ENCODE measurements around the gene RASSF4. TPM values are rescaled to one million over a fixed set of nuclear protein-coding genes. Genes with fewer than 3 reads are reported as not detected.
A peak's percentile ranks its signal among the peaks of the same experiment; 100 is the strongest.

The RASSF4 gene
- total and polyA plus RNA-seq, 3 donors from 2014 or later: 28.2 to 68.1 (median 53.1) TPM

DNA sequence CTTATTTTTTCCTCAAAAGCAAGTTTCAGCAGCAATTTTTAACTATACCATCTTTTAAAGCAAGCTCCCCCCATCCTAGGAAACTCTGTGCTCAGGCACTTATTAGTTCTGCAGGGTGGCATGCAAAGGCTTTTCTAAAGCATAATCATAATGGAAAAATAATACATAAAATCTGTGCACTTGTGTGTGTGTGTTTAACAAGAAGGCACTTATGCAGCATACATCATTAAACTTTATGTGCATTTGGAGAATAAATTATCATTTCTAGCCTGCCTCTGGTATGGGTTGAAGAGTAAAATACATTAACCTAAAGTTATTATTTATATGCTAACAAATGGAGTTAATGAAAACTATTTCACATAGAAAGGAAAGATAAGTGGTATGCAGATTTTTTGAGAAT lies 5.6 kb upstream of the RASSF4 start:
- TF ChIP-seq POLR2A (IDR thresholded peaks at IDR 0.05): no peak
- TF ChIP-seq, protein P1, sequence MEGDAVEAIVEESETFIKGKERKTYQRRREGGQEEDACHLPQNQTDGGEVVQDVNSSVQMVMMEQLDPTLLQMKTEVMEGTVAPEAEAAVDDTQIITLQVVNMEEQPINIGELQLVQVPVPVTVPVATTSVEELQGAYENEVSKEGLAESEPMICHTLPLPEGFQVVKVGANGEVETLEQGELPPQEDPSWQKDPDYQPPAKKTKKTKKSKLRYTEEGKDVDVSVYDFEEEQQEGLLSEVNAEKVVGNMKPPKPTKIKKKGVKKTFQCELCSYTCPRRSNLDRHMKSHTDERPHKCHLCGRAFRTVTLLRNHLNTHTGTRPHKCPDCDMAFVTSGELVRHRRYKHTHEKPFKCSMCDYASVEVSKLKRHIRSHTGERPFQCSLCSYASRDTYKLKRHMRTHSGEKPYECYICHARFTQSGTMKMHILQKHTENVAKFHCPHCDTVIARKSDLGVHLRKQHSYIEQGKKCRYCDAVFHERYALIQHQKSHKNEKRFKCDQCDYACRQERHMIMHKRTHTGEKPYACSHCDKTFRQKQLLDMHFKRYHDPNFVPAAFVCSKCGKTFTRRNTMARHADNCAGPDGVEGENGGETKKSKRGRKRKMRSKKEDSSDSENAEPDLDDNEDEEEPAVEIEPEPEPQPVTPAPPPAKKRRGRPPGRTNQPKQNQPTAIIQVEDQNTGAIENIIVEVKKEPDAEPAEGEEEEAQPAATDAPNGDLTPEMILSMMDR (IDR thresholded peaks at IDR 0.05): no peak
- DNase-seq: no peak
- Histone ChIP-seq H3K36me3 (ENCODE audit: low read depth, missing control alignments) (no peaks in the 10 kb centered on the region), H3K27ac (no peak overlapping the region), H3K4me3 (no peak overlapping the region), H3K27me3 (no peaks in the 10 kb centered on the region), H3K4me1 (peaks cover 18% of the 10 kb centered on the region), H3K9me3 (no peaks in the 10 kb centered on the region)
- intact Hi-C loops (cut with DNase I; ENCODE audit: low total_unique reads): no loop called here

DNA sequence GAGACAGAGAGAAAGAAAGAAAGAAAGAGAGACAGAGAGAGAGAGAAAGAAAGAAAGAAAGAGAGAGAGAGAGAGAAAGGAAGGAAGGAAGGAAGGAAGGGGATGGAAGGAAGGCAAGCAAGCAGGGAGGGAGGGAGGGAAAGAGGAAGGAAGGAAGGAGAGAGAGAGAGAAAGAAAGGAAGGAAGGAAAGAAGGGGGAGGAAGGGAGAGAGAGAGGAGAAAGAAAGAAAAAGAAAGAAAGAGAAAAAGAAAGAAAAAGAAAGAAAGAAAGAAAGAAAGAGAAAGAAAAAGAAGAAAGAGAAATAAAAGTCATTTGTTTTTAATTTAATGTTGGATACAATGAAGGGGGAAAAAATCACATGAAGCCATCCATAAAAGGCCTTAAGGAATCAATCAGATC lies 4.6 kb upstream of the RASSF4 start:
- H3K9me3 ChIP-seq: no peaks in the 10 kb centered on the region
- H3K36me3 ChIP-seq (ENCODE audit: low read depth, missing control alignments): no peaks in the 10 kb centered on the region
- intact Hi-C loops (cut with DNase I; ENCODE audit: low total_unique reads): no loop called here
- TF ChIP-seq, protein P1 (IDR thresholded peaks at IDR 0.05): no peak
- TF ChIP-seq POLR2A (IDR thresholded peaks at IDR 0.05): no peak
- no peak overlapping the region for H3K27ac ChIP-seq
- H3K4me1 ChIP-seq: peaks cover 18% of the 10 kb centered on the region
- DNase-seq: no peak
- H3K4me3 ChIP-seq: no peak overlapping the region
- H3K27me3 ChIP-seq: no peaks in the 10 kb centered on the region

DNA sequence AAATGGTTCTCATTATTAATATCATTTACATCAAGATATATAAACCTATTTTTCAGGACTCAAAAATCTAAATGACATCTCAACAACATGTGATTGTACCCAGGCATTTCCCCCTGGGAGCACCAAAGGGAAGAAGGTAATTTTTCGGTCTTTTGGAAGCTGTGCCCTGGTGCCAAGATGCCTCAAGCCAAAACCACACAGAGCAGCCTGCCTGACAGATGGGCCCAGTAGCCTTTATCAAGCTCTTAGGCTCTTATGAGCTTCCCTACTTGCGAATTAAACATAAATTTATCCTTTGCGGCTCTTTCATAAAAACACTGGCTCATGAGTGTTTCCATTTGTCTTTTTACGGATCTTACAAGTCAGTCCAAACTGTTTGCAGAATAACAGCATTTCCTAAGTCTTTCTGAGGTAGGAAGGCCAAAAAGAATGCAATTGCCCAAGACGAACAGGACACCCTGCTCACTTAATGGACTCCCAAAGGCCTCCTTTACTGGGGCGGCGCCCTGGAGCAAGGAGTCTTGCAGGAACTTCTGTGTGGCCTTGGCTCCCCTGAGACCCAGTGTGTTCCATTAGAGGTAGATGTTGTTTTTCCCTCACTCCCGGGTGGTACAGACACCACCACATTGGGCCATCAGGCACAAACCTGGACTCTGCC lies 4.1 kb upstream of the RASSF4 start:
- Histone ChIP-seq H3K4me3 (no peak overlapping the region), H3K36me3 (ENCODE audit: low read depth, missing control alignments) (no peaks in the 10 kb centered on the region), H3K9me3 (no peaks in the 10 kb centered on the region), H3K4me1 (peaks cover 18% of the 10 kb centered on the region), H3K27ac (peak overlapping the region; percentile 47 to 83), H3K27me3 (no peaks in the 10 kb centered on the region)
- WGBS, 2 donors: 70 to 76% methylated on average over 8 of the region's 8 CpGs
- intact Hi-C loops (cut with DNase I; ENCODE audit: low total_unique reads): no loop called here
- TF ChIP-seq, protein P1 (IDR thresholded peaks at IDR 0.05): no peak
- TF ChIP-seq POLR2A (IDR thresholded peaks at IDR 0.05): no peak
- DNase-seq: peak; percentile 65

DNA sequence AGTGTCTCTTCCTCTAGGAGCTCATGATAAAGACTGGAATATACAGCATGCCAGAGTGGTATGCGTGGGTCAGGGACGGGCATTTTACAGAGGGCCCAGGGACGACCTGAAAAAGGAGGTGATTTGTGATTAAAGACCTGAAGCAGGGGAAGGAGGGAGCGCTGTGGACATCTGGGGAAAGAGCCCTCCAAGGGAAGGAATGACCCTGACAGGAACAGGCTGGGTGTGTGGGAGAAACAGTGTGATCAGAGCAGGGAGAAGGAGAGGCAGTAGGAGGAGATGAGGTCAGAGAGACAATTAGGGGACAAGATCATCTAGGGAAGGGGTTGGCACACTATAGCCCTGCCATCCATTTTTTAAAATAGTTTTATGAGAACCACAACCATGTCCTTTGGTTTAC lies 3.4 kb upstream of the RASSF4 start:
- TF ChIP-seq, protein P1 (IDR thresholded peaks at IDR 0.05): no peak
- TF ChIP-seq POLR2A (IDR thresholded peaks at IDR 0.05): no peak
- WGBS, 2 donors: 62 to 77% methylated on average over 4 of the region's 4 CpGs
- H3K36me3 ChIP-seq (ENCODE audit: low read depth, missing control alignments): no peaks in the 10 kb centered on the region
- peak overlapping the region; percentile 47 to 83 for H3K27ac ChIP-seq
- no peak overlapping the region for H3K4me3 ChIP-seq
- no peak for DNase-seq
- H3K27me3 ChIP-seq: no peaks in the 10 kb centered on the region
- H3K9me3 ChIP-seq: no peaks in the 10 kb centered on the region
- peaks cover 22% of the 10 kb centered on the region for H3K4me1 ChIP-seq
- intact Hi-C loops (cut with DNase I; ENCODE audit: low total_unique reads): no loop called here
